ENCODE data around the gene KCNIP2.

DNA sequence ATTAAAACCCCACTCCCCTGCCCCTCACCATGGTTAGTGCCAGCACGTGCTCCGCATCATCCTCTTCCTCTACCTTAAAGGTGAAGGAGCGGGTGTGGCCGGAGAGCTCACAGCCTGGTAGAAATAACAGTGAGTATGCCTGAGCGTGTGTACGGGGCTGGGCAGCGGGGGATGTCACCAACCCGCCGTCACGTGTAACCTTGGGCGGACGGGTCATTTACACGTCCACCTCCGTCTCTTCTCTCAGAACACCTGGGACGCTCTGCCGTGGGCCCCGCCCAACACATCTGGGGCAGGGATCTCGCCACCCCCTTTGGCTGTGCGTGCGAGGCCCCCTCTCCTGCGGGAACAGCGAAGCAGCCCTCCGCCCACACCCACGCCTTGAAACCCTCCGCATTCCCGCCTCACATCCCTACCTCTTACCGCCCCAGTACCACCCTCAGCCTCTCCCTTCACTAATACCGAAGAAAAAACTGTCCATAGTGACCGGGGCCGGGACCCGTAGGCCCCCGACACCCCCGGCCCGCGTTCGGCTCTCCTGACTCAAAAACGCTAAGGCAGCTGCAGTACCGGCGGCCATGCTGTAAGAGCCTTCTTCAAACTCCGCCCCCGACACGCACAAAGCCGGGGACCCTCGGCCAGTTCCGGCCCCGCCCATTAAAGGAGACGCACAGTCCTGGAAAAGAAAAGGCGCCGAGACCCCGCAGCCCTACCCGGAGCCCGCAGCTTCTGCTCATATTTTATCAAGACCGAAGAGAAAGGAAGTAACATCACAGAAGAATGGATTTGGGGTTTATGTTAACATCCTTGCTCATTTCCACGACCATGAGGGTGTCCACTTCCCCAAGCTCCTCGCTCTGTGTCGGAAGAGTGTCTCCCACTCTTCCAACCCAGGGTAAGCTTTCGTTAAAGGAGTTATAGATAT lies 60.5 kb downstream of the KCNIP2 start, which contains the start of gene NPM3:
- TF ChIP-seq YY1 (IDR thresholded peaks at IDR 0.05; ENCODE audit: insufficient read depth, insufficient read length) (peak; percentile 55), SUZ12 (IDR thresholded peaks at IDR 0.05; ENCODE audit: extremely low read depth, insufficient read depth, insufficient read length) (no peak)
